Measurements from ENCODE around the gene IL20. TPM values are rescaled to one million over a fixed set of nuclear protein-coding genes. Genes with fewer than 3 reads are reported as not detected.

IL20 gene, protein sequence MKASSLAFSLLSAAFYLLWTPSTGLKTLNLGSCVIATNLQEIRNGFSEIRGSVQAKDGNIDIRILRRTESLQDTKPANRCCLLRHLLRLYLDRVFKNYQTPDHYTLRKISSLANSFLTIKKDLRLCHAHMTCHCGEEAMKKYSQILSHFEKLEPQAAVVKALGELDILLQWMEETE
- not detected for polyA plus RNA-seq (2013, experiment 1 of 2)
- polyA plus RNA-seq (2013, experiment 2 of 2) = not detected

DNA sequence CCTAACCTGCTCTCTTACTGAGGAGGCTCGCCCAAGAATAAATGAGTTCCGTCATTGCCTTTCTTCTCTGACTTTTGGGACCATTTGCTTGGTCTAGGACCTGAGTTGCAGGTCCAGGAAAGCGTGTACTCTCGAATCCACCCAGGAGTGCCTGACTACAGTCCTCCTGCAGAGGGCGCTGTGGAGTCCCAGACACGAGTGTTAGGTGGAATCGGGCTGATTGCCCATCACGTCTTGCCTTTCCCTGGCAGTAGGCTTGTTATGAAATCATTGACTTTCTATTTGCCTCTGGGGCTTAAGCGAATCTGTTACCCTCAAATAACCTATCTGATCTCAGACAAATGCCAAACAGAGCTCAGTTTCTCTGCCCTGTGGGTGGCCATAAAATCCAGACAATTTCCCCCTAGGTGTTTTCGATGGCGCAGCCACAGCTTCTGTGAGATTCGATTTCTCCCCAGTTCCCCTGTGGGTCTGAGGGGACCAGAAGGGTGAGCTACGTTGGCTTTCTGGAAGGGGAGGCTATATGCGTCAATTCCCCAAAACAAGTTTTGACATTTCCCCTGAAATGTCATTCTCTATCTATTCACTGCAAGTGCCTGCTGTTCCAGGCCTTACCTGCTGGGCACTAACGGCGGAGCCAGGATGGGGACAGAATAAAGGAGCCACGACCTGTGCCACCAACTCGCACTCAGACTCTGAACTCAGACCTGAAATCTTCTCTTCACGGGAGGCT lies at the start of gene IL20:
IL20 (plus strand) TSS at position 685 of the 733 bp plus-strand sequence. CDS start 230 bp downstream, outside the sequence.
- 54 to 60% methylated on average over 16 of the region's 19 CpGs for whole genome bisulfite sequencing, 2 experiments (ENCODE audit: insufficient coverage in 2 of 2)
- no peaks in the 10 kb centered on the region for H3K36me3 ChIP-seq (ENCODE audit: control insufficient read depth, insufficient read depth, low read length)
- no peak within 1 kb of the TSS for H3K4me3 ChIP-seq (ENCODE audit: extremely low read depth, insufficient read depth, low read length, poor library complexity, severe bottlenecking)
- H3K4me1 ChIP-seq (ENCODE audit: control insufficient read depth, insufficient read depth, low read length, poor library complexity, severe bottlenecking) = peaks cover 6% of the 10 kb centered on the region
- H3K9me3 ChIP-seq (ENCODE audit: control insufficient read depth, low read length) = no peaks in the 10 kb centered on the region
- no peak within 1 kb of the TSS for H3K27ac ChIP-seq (ENCODE audit: low read depth, low read length, severe bottlenecking)

DNA sequence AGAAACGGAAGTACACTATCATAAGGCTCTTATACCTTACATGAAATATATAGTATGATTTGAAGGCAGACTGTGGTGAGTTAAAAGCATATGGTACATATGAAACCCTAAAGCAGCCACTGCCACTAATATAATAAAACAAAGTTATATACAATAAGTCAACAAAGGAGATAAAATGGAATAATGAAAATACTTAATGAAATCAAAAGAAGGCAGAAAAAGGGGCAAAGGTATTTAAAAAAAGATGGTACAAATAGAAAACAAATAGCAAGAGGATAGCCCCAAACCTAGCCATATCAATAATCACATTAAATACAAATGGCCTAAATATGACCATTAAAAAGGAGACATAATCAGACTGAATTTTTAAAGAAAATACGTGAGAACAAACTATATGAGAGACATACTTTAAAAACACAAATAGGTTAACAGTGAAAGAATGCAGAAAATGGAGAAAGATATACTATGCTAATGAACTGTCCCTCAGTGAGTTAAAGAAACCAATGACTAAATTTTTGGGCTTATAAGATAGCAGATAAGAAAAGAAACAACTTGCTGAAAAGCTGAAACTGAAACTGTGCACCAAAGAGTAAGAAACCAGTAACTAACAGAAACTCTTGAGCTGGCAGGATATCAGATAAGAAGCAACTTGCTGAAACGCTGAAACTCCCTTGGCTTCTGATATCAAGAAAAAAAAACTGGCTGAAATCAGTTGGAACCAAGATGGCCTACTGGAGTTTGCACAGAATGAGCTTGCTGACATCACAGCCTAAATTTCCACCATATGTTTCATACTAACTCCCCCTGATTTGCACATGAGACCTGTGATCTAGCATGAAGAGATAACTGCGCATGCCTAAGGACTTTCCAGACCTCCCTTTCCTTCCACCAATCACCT lies 48.8 kb upstream of the IL20 start:
- Histone ChIP-seq H3K4me3 (ENCODE audit: extremely low read depth, insufficient read depth, low read length, poor library complexity, severe bottlenecking) (no peak overlapping the region), H3K27ac (ENCODE audit: low read depth, low read length, severe bottlenecking) (no peak overlapping the region), H3K9me3 (ENCODE audit: control insufficient read depth, low read length) (peaks cover 4% of the 10 kb centered on the region), H3K36me3 (ENCODE audit: control insufficient read depth, insufficient read depth, low read length) (no peaks in the 10 kb centered on the region), H3K4me1 (ENCODE audit: control insufficient read depth, insufficient read depth, low read length, poor library complexity, severe bottlenecking) (no peaks in the 10 kb centered on the region)
- WGBS, 2 experiments (ENCODE audit: insufficient coverage in 2 of 2) = 80 to 82% methylated on average over 2 of the region's 4 CpGs

DNA sequence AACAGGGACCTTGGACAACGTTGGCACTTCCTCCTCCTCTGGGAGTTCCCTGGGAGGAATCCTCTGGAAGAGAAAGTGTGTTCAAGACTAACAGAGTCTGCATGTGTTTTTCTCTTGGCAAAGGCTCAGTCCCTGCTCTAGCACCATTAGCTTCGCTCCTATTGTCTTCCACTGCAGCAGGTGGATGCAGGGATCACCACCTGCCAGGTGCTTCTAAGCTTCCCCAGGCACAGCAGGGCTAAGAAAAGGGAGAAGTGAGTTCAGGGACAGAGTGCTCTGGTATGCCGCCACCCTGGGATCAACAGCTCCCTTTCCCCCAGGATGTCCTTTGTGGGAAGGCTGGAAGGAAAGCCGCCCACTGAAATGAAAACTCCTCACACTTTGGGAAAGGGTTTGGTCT lies 43.9 kb upstream of the IL20 start:
- Histone ChIP-seq H3K36me3 (ENCODE audit: control insufficient read depth, insufficient read depth, low read length) (no peaks in the 10 kb centered on the region), H3K27ac (ENCODE audit: low read depth, low read length, severe bottlenecking) (no peak overlapping the region), H3K4me1 (ENCODE audit: control insufficient read depth, insufficient read depth, low read length, poor library complexity, severe bottlenecking) (peaks cover 12% of the 10 kb centered on the region), H3K4me3 (ENCODE audit: extremely low read depth, insufficient read depth, low read length, poor library complexity, severe bottlenecking) (no peak overlapping the region), H3K9me3 (ENCODE audit: control insufficient read depth, low read length) (no peaks in the 10 kb centered on the region)
- 61 to 69% methylated on average over 3 to 4 of the region's 4 CpGs for WGBS, 2 experiments (ENCODE audit: insufficient coverage in 2 of 2)

DNA sequence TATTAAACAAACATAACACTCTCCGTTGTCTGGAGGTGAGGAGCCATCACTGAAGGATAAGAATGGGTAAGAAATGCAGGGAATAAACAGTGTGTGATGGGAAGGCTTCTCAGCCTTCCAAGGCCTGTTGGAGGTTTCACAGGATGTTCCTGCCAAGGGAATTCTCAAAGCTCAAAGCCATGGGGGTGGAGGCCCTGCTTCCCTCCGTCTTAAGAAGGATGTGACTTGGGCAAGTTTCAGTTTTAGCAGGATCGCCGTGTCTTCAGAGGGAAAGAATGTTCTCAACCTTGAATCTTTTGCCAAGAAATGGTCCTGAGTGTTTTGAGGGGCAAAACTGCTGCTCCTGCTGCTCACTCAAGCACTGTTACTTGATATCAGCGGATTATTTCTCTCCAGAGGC lies 41.7 kb upstream of the IL20 start:
- whole genome bisulfite sequencing, 2 experiments (ENCODE audit: insufficient coverage in 2 of 2) = 94% methylated on average over 4 of the region's 5 CpGs
- no peak overlapping the region for H3K4me3 ChIP-seq (ENCODE audit: extremely low read depth, insufficient read depth, low read length, poor library complexity, severe bottlenecking)
- H3K9me3 ChIP-seq (ENCODE audit: control insufficient read depth, low read length) = no peaks in the 10 kb centered on the region
- H3K36me3 ChIP-seq (ENCODE audit: control insufficient read depth, insufficient read depth, low read length) = no peaks in the 10 kb centered on the region
- H3K27ac ChIP-seq (ENCODE audit: low read depth, low read length, severe bottlenecking) = no peak overlapping the region
- H3K4me1 ChIP-seq (ENCODE audit: control insufficient read depth, insufficient read depth, low read length, poor library complexity, severe bottlenecking) = peaks cover 12% of the 10 kb centered on the region

- Histone ChIP-seq H3K4me3 (ENCODE audit: extremely low read depth, insufficient read depth, low read length, poor library complexity, severe bottlenecking) (no peak overlapping the region), H3K27ac (ENCODE audit: low read depth, low read length, severe bottlenecking) (no peak overlapping the region), H3K9me3 (ENCODE audit: control insufficient read depth, low read length) (no peaks in the 10 kb centered on the region), H3K36me3 (ENCODE audit: control insufficient read depth, insufficient read depth, low read length) (no peaks in the 10 kb centered on the region), H3K4me1 (ENCODE audit: control insufficient read depth, insufficient read depth, low read length, poor library complexity, severe bottlenecking) (peaks cover 12% of the 10 kb centered on the region)
- 96 to 100% methylated on average over 2 of the region's 3 CpGs for WGBS, 2 experiments (ENCODE audit: insufficient coverage in 2 of 2)
These were observed 41.1 kb upstream of the IL20 start for GRCh38 chr1:206824331-206824730.

DNA sequence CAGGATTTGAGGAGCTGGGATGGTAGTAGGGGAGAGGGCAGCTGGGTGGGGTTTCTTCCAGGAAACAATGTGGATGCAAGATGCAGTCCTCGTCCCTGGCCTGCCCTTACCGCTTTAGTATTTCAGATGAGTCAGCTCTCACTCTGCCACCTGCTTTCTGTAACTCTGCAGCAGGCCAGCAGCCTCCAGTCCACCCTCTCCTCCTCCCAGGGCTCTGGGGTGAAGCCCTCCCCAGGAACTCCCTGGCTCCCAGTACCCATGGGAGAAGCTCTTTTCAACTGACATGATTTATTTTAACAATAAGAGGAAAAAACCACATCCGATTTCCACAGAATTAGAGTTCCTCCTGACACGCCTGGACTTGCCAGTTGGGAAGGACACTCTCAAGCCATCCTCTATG lies 39.0 kb upstream of the IL20 start:
- no peaks in the 10 kb centered on the region for H3K36me3 ChIP-seq (ENCODE audit: control insufficient read depth, insufficient read depth, low read length)
- no peak overlapping the region for H3K27ac ChIP-seq (ENCODE audit: low read depth, low read length, severe bottlenecking)
- WGBS, 2 experiments (ENCODE audit: insufficient coverage in 2 of 2) = 82 to 84% methylated on average over 2 to 3 of the region's 4 CpGs
- H3K4me1 ChIP-seq (ENCODE audit: control insufficient read depth, insufficient read depth, low read length, poor library complexity, severe bottlenecking) = peaks cover 12% of the 10 kb centered on the region
- H3K9me3 ChIP-seq (ENCODE audit: control insufficient read depth, low read length) = no peaks in the 10 kb centered on the region
- H3K4me3 ChIP-seq (ENCODE audit: extremely low read depth, insufficient read depth, low read length, poor library complexity, severe bottlenecking) = no peak overlapping the region

DNA sequence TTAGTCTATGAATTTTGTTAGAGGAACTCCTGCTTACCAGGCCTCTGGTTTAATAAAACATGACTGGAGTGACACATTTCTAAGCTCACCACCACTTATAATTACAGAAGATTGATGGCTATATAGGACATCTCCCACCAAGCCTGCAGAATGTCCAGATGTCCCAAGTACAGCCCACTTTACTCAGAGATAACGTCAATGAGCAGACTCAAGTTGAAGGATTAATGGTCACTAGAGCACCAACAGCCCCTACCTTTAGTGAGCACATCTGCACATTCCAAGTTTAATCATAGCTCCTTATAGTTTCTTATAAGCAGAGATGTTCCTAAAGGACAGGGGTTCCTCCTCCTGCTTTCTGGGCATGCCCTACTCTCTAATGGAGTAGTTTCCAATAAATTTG lies 37.4 kb upstream of the IL20 start:
- Histone ChIP-seq H3K9me3 (ENCODE audit: control insufficient read depth, low read length) (no peaks in the 10 kb centered on the region), H3K27ac (ENCODE audit: low read depth, low read length, severe bottlenecking) (no peak overlapping the region), H3K4me1 (ENCODE audit: control insufficient read depth, insufficient read depth, low read length, poor library complexity, severe bottlenecking) (peaks cover 12% of the 10 kb centered on the region), H3K4me3 (ENCODE audit: extremely low read depth, insufficient read depth, low read length, poor library complexity, severe bottlenecking) (no peak overlapping the region), H3K36me3 (ENCODE audit: control insufficient read depth, insufficient read depth, low read length) (no peaks in the 10 kb centered on the region)
- WGBS, 2 experiments (ENCODE audit: insufficient coverage in 2 of 2) = 100% methylated on average over 1 of the region's 1 CpG; no CpG with 5 or more reads in 1 of the 2 experiments

DNA sequence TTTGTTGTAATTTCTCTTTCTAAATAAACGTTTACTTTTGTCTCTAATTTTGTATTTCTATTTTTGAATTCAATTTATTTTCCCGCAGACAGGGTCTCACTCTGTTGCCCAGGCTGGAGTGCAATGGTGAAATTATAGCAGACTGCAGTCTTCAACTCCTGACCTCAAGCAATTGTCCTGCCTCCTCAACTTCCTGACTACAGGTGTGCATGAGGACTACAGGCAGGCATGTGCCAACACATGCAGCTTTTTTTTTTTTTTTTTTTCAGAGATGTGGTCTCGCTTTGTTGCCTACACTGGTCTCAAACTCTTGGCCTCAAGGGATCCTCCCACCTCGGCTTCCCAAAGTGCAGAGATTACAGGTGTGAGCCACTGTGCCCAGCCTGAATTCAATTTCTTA lies 36.7 kb upstream of the IL20 start:
- Histone ChIP-seq H3K27ac (ENCODE audit: low read depth, low read length, severe bottlenecking) (no peak overlapping the region), H3K4me3 (ENCODE audit: extremely low read depth, insufficient read depth, low read length, poor library complexity, severe bottlenecking) (no peak overlapping the region), H3K9me3 (ENCODE audit: control insufficient read depth, low read length) (no peaks in the 10 kb centered on the region), H3K4me1 (ENCODE audit: control insufficient read depth, insufficient read depth, low read length, poor library complexity, severe bottlenecking) (peaks cover 8% of the 10 kb centered on the region), H3K36me3 (ENCODE audit: control insufficient read depth, insufficient read depth, low read length) (no peaks in the 10 kb centered on the region)
- WGBS, 2 experiments (ENCODE audit: insufficient coverage in 2 of 2) = 83 to 86% methylated on average over 1 to 2 of the region's 4 CpGs

DNA sequence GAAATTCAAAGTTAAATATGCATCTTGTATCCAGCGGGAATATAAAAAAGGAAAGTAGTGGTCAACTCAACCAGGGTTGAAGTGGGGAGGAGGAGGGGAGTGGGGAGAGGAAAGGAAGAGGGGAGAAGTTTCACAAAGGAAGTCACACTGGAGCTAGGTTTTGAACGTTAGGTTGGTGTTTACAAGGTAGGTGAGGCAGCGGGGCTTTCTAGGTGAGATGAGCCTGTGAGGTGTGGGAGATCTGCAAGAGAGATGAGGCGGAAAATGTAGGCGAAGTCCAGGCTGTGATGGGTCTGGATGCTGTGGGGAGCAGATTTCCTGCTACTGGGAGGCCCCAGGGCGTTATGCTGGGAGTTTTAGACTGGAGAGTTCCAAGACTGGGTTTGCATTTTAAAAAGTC lies 36.1 kb upstream of the IL20 start:
- H3K9me3 ChIP-seq (ENCODE audit: control insufficient read depth, low read length) = no peaks in the 10 kb centered on the region
- 88 to 90% methylated on average over 6 of the region's 6 CpGs for WGBS, 2 experiments (ENCODE audit: insufficient coverage in 2 of 2)
- no peak overlapping the region for H3K27ac ChIP-seq (ENCODE audit: low read depth, low read length, severe bottlenecking)
- H3K36me3 ChIP-seq (ENCODE audit: control insufficient read depth, insufficient read depth, low read length) = no peaks in the 10 kb centered on the region
- H3K4me1 ChIP-seq (ENCODE audit: control insufficient read depth, insufficient read depth, low read length, poor library complexity, severe bottlenecking) = peaks cover 6% of the 10 kb centered on the region
- H3K4me3 ChIP-seq (ENCODE audit: extremely low read depth, insufficient read depth, low read length, poor library complexity, severe bottlenecking) = no peak overlapping the region

DNA sequence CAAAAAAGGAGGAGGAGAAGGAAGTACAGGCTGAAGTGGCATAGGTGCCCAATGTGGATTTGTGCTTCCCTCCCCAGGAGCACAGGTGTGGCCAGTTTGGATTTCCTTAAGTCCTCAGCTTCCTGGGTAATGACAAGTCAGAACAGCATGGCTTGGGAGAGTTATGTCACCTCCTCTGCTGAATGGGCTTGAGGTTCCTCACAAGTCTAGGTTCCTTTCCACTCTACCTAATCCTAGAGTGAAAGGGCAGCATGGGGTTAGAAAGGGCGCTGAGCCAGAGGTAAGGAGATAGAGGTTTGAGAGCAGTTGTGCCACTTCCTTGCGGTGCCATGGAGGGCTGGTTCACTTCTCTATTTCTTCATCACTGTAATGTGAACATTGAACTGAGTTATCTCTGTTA lies 35.5 kb upstream of the IL20 start:
- peaks cover 8% of the 10 kb centered on the region for H3K4me1 ChIP-seq (ENCODE audit: control insufficient read depth, insufficient read depth, low read length, poor library complexity, severe bottlenecking)
- H3K36me3 ChIP-seq (ENCODE audit: control insufficient read depth, insufficient read depth, low read length) = no peaks in the 10 kb centered on the region
- no peak overlapping the region for H3K4me3 ChIP-seq (ENCODE audit: extremely low read depth, insufficient read depth, low read length, poor library complexity, severe bottlenecking)
- no peaks in the 10 kb centered on the region for H3K9me3 ChIP-seq (ENCODE audit: control insufficient read depth, low read length)
- H3K27ac ChIP-seq (ENCODE audit: low read depth, low read length, severe bottlenecking) = no peak overlapping the region
- WGBS, 2 experiments (ENCODE audit: insufficient coverage in 2 of 2) = no CpG with 5 or more reads among the region's 2 CpGs
